ENCODE results near the gene TBC1D2B.

- TF ChIP-seq SP2 (tag by site-specific recombination; IDR thresholded peaks at IDR 0.05): no peak
- no peak for TF ChIP-seq CTCF (tag by site-specific recombination; IDR thresholded peaks at IDR 0.05)
- no peak for TF ChIP-seq ZNF792 (tag by site-specific recombination; IDR thresholded peaks at IDR 0.05)
- TF ChIP-seq ZFP37 (tag by site-specific recombination; IDR thresholded peaks at IDR 0.05): no peak
- no peak for TF ChIP-seq ZNF324 (tag by site-specific recombination; IDR thresholded peaks at IDR 0.05)
- TF ChIP-seq ZBTB21 (tag by site-specific recombination; IDR thresholded peaks at IDR 0.05): no peak
These were observed 110.8 kb downstream of the TBC1D2B start for GRCh38 chr15:77966540-77967234.

Data from HEK293 (cell line).